GM10266 (cell line): Measurements from ENCODE around the gene ACTG2.
A peak's percentile ranks its signal among the peaks of the same experiment; 100 is the strongest.

Experiments used
- DNase-seq: peaks from one replicate; pipeline ENCODE4 v3.0.0; 2012; ENCODE audit errors: extremely low spot score
- CTCF ChIP-seq: IDR thresholded peaks from 2 replicates; pipeline ENCODE4 v1.5.1; 2012; ENCODE audit warnings: mild to moderate bottlenecking, low read depth; ENCODE audit not compliant: control insufficient read depth, insufficient read depth; ENCODE audit errors: missing control alignments

ACTG2 gene

GRCh38 chr2:73962798-73963197, 70.0 kb downstream of the ACTG2 start:
- no peak for TF ChIP-seq CTCF
- no peak for DNase-seq

- peak; percentile 65 for DNase-seq
- no peak for TF ChIP-seq CTCF
Observed at GRCh38 chr2:73963385-73964120, 70.7 kb downstream of the ACTG2 start.

GRCh38 chr2:73964223-73964622, 71.4 kb downstream of the ACTG2 start:
- no peak for DNase-seq
- TF ChIP-seq CTCF = no peak

GRCh38 chr2:73965053-73965452, 72.2 kb downstream of the ACTG2 start:
- TF ChIP-seq CTCF = no peak
- DNase-seq = no peak

GRCh38 chr2:73968357-73968937, 75.6 kb downstream of the ACTG2 start:
- no peak for TF ChIP-seq CTCF
- DNase-seq = no peak

GRCh38 chr2:73969356-73969755, 76.5 kb downstream of the ACTG2 start:
- no peak for DNase-seq
- TF ChIP-seq CTCF = no peak
